Osteocyte (in vitro differentiated cells): ENCODE data around the gene PDZRN3. TPM values are rescaled to one million over a fixed set of nuclear protein-coding genes. Genes with fewer than 3 reads are reported as not detected.
"Not testable (repeated sequence)": the region's sequence is repeated elsewhere in the genome, so short reads cannot be mapped to it uniquely, and the experiment has no call there.

Experiments used
- DNase-seq: peaks from one replicate; pipeline ENCODE4 v3.0.0; 2021; ENCODE audit warnings: mixed read lengths; ENCODE audit not compliant: unreplicated experiment; ENCODE audit errors: extremely low spot score
- H3K27ac Mint-ChIP-seq: one replicate; pipeline ENCODE4 v1.8.0; 2021; ENCODE audit warnings: mild to moderate bottlenecking, mixed read lengths; ENCODE audit not compliant: unreplicated experiment
- H3K27me3 Mint-ChIP-seq: one replicate; pipeline ENCODE4 v1.8.0; 2021; ENCODE audit warnings: mixed read lengths; ENCODE audit not compliant: unreplicated experiment
- H3K36me3 Mint-ChIP-seq: one replicate; pipeline ENCODE4 v1.8.0; 2021; ENCODE audit warnings: mixed read lengths; ENCODE audit not compliant: unreplicated experiment
- H3K4me1 Mint-ChIP-seq: one replicate; pipeline ENCODE4 v1.8.0; 2021; ENCODE audit warnings: mixed read lengths; ENCODE audit not compliant: unreplicated experiment
- H3K4me3 Mint-ChIP-seq: one replicate; pipeline ENCODE4 v1.8.0; 2021; ENCODE audit warnings: mild to moderate bottlenecking, moderate library complexity, mixed read lengths; ENCODE audit not compliant: unreplicated experiment
- H3K9me3 Mint-ChIP-seq: one replicate; pipeline ENCODE4 v1.8.0; 2021; ENCODE audit warnings: mixed read lengths; ENCODE audit not compliant: unreplicated experiment
- total RNA-seq: library from RNA; stranded (reverse); gene quantifications from 2 replicates; pipeline ENCODE4 v1.2.1, GENCODE V29; 2021
- TF ChIP-seq, protein P1 (sequence below): fragments of 200-600 bp; sonication (generic); IDR thresholded peaks from 2 replicates; pipeline ENCODE4 v1.5.0; 2021; ENCODE audit warnings: antibody characterized with exemption, mild to moderate bottlenecking, moderate library complexity

The PDZRN3 gene
- total RNA-seq, 1 donor from 2014 or later, result 34.1 TPM

GRCh38 chr3:73467211-73467610 is 157.5 kb downstream of the PDZRN3 start:
- TF ChIP-seq, protein P1, sequence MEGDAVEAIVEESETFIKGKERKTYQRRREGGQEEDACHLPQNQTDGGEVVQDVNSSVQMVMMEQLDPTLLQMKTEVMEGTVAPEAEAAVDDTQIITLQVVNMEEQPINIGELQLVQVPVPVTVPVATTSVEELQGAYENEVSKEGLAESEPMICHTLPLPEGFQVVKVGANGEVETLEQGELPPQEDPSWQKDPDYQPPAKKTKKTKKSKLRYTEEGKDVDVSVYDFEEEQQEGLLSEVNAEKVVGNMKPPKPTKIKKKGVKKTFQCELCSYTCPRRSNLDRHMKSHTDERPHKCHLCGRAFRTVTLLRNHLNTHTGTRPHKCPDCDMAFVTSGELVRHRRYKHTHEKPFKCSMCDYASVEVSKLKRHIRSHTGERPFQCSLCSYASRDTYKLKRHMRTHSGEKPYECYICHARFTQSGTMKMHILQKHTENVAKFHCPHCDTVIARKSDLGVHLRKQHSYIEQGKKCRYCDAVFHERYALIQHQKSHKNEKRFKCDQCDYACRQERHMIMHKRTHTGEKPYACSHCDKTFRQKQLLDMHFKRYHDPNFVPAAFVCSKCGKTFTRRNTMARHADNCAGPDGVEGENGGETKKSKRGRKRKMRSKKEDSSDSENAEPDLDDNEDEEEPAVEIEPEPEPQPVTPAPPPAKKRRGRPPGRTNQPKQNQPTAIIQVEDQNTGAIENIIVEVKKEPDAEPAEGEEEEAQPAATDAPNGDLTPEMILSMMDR, result no peak
- no peaks in the 10 kb centered on the region for H3K27me3 Mint-ChIP-seq
- no peak for DNase-seq
- no peaks in the 10 kb centered on the region for H3K9me3 Mint-ChIP-seq
- no peaks in the 10 kb centered on the region for H3K36me3 Mint-ChIP-seq
- H3K4me3 Mint-ChIP-seq, result no peak overlapping the region
- peaks cover 6% of the 10 kb centered on the region for H3K4me1 Mint-ChIP-seq
- no peak overlapping the region for H3K27ac Mint-ChIP-seq

GRCh38 chr3:73465926-73466325 is 158.8 kb downstream of the PDZRN3 start:
- H3K27ac Mint-ChIP-seq, result no peak overlapping the region
- DNase-seq, result no peak
- no peaks in the 10 kb centered on the region for H3K4me1 Mint-ChIP-seq
- TF ChIP-seq, protein P1, result no peak
- H3K36me3 Mint-ChIP-seq, result no peaks in the 10 kb centered on the region
- no peaks in the 10 kb centered on the region for H3K9me3 Mint-ChIP-seq
- H3K4me3 Mint-ChIP-seq, result no peak overlapping the region
- no peaks in the 10 kb centered on the region for H3K27me3 Mint-ChIP-seq

GRCh38 chr3:73464126-73464525 is 160.6 kb downstream of the PDZRN3 start:
- H3K27me3 Mint-ChIP-seq, H3K27ac Mint-ChIP-seq, H3K36me3 Mint-ChIP-seq, H3K4me1 Mint-ChIP-seq, H3K4me3 Mint-ChIP-seq, DNase-seq, H3K9me3 Mint-ChIP-seq: not testable (repeated sequence)

DNA sequence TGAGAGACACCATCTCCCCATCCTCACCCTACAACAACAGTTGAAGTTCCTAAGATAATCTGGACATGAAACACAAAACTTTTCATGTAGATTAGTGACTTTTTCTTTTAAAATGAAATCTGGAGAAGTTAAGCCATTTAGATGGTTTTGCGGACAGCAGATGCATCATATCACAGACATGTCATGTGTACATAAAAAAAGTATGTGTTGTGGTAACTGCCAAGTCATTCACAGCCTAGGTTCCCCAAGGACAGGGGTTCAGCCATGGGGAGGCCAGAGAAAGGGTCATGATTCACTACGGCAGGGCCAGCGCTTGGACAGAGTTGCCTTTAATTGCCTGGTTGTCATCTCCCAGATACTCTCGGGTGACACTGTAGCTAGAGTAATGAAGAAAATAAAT is 163.2 kb downstream of the PDZRN3 start:
- H3K4me3 Mint-ChIP-seq, result no peak overlapping the region
- H3K36me3 Mint-ChIP-seq, result no peaks in the 10 kb centered on the region
- no peak for DNase-seq
- TF ChIP-seq, protein P1, result no peak
- no peaks in the 10 kb centered on the region for H3K27me3 Mint-ChIP-seq
- H3K9me3 Mint-ChIP-seq, result no peaks in the 10 kb centered on the region
- H3K4me1 Mint-ChIP-seq, result no peaks in the 10 kb centered on the region
- no peak overlapping the region for H3K27ac Mint-ChIP-seq

DNA sequence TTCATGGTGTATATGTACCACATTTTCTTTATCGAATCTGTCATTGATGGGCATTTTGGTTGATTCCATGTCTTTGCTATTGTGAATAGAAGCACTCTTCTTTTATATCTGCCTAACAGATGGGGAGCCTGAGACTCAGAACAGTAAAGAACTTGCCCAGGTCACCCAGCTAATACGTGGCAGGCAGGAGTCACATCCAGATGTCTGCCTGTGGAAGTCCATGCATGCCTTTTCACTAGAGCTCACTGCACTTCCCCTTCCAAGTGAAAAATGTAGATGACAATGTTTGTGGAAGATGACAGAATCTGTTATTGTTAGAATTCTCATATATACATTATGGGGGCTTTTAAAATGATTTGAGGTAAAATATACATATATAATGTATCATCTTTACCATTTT is 165.0 kb downstream of the PDZRN3 start:
- TF ChIP-seq, protein P1, result no peak

GRCh38 chr3:73453666-73454065 is 171.1 kb downstream of the PDZRN3 start:
- DNase-seq, result no peak
- TF ChIP-seq, protein P1, result no peak
- H3K27me3 Mint-ChIP-seq, result no peaks in the 10 kb centered on the region
- peaks cover 10% of the 10 kb centered on the region for H3K4me1 Mint-ChIP-seq
- H3K27ac Mint-ChIP-seq, result no peak overlapping the region
- no peak overlapping the region for H3K4me3 Mint-ChIP-seq
- no peaks in the 10 kb centered on the region for H3K9me3 Mint-ChIP-seq
- no peaks in the 10 kb centered on the region for H3K36me3 Mint-ChIP-seq

More for the DNA sequence above, 165.0 kb downstream of the PDZRN3 start:
- no peak overlapping the region for H3K27ac Mint-ChIP-seq
- H3K36me3 Mint-ChIP-seq, result no peaks in the 10 kb centered on the region
- no peaks in the 10 kb centered on the region for H3K27me3 Mint-ChIP-seq
- H3K9me3 Mint-ChIP-seq, result no peaks in the 10 kb centered on the region
- no peak overlapping the region for H3K4me3 Mint-ChIP-seq
- no peaks in the 10 kb centered on the region for H3K4me1 Mint-ChIP-seq
- no peak for DNase-seq
